ENCODE data around the gene IP6K2. TPM values are rescaled to one million over a fixed set of nuclear protein-coding genes. Genes with fewer than 3 reads are reported as not detected.

IP6K2 gene
- total and polyA plus RNA-seq, 2 of the 13 experiments (the other 11 are each of a cell fraction or from before 2014, with no cell fraction given) = 85.5 to 112 TPM

- Histone ChIP-seq H3K27ac (ENCODE audit: extremely low read length, insufficient read depth, low read length) (no peak overlapping the region), H4K20me1 (ENCODE audit: insufficient read depth, low read length) (peaks cover 67% of the 10 kb centered on the region)
- FAIRE-seq = no peak
These were observed 5.3 kb downstream of the IP6K2 start for GRCh38 chr3:48711727-48712126.

More at GRCh38 chr3:48711727-48712126, 5.3 kb downstream of the IP6K2 start:
- 100% methylated on average over 2 of the region's 2 CpGs for WGBS (ENCODE audit: low lambda C conversion rate)
- no peaks in the 10 kb centered on the region for H3K9me3 ChIP-seq (ENCODE audit: low read length)
- no peaks in the 10 kb centered on the region; a peak in 1 of 5 replicates for H3K27me3 ChIP-seq (ENCODE audit: control insufficient read depth in 1 of 2, insufficient read depth in 2 of 2, low read length in 2 of 2)
- no peak overlapping the region for H3K4me3 ChIP-seq (replicated peaks in 1 of 3; ENCODE audit: insufficient read depth in 1 of 3, low read depth in 2 of 3, low read length in 3 of 3)
- no peak overlapping the region for H2AFZ ChIP-seq (ENCODE audit: low read length)
- peaks cover 18 to 42% of the 10 kb centered on the region in 2 experiments for H3K36me3 ChIP-seq (replicated peaks in 1 of 2; ENCODE audit: control insufficient read depth in 1 of 2, insufficient read depth in 2 of 2, low read length in 2 of 2)
- H3K4me1 ChIP-seq (ENCODE audit: insufficient read depth, low read length) = peaks cover 60% of the 10 kb centered on the region
- peaks cover 94% of the 10 kb centered on the region for H3K79me2 ChIP-seq (ENCODE audit: insufficient read depth, low read length)
- no peak for DNase-seq (ENCODE audit: low spot score)
- BruUV-seq (replicated peaks) = no TSS peak
- H3K4me2 ChIP-seq (ENCODE audit: low read depth, low read length) = no peak overlapping the region
- ChIA-PET POLR2A (no interaction called here), CTCF (ENCODE audit: low intra/inter-chr PET ratio, low total read pairs) (no interaction called here)
- intact Hi-C loops (cut with micrococcal nuclease; ENCODE audit: unreplicated experiment) = no loop called here
- no peak for TF ChIP-seq ZBTB33 (CRISPR knock-in tag; IDR thresholded peaks at IDR 0.05)
- no peak for TF ChIP-seq ZNF883 (CRISPR knock-in tag; IDR thresholded peaks at IDR 0.05; ENCODE audit: not compliant biosample characterization)
- no peak for TF ChIP-seq ZBTB25 (CRISPR knock-in tag; IDR thresholded peaks at IDR 0.05)
- no peak for TF ChIP-seq SRSF4 (IDR thresholded peaks at IDR 0.05; ENCODE audit: low read depth, low read length, poor library complexity, severe bottlenecking)
- TF ChIP-seq TP53 (CRISPR knock-in tag; conservative IDR thresholded peaks at IDR 0.05) = no peak
- no peak for TF ChIP-seq PITX1 (CRISPR knock-in tag; IDR thresholded peaks at IDR 0.05)
- TF ChIP-seq SRF (IDR thresholded peaks at IDR 0.05; ENCODE audit: low read depth, low read length) = no peak
- no peak for TF ChIP-seq MYPOP (CRISPR knock-in tag; IDR thresholded peaks at IDR 0.05)
- TF ChIP-seq ATF4 (CRISPR knock-in tag; IDR thresholded peaks at IDR 0.05) = no peak
- in situ Hi-C loops (cut with HindIII; ENCODE audit: extremely low pct_ligation_motif_present, low pct_unique_long_range_greater_than_20kb) = no loop called here
- no peak for ATAC-seq
- no peak overlapping the region for H3K9ac ChIP-seq (ENCODE audit: insufficient read depth, low read depth, low read length)

Measured in HepG2 (cell line).